H1 (cell line): ENCODE data around the gene ZNF23. TPM values are rescaled to one million over a fixed set of nuclear protein-coding genes. Genes with fewer than 3 reads are reported as not detected.

ENCODE experiments used
- CTCF ChIA-PET: fragments of 300-600 bp; sonication (Branson Sonifier 250); formaldehyde crosslinking; loops from one replicate; lab custom pipeline; 2021; ENCODE audit not compliant: partially characterized antibody; lab: Charles Lee
- POLR2A ChIA-PET: fragments of 300-600 bp; sonication (Branson Sonifier 250); formaldehyde crosslinking; loops from one replicate; lab custom pipeline; 2021; ENCODE audit warnings: inconsistent platforms; ENCODE audit not compliant: partially characterized antibody; lab: Charles Lee
- DNase-seq, 2 experiments: peaks; one replicate each; pipeline versions ENCODE4 v3.0.0 to v3.0.0-alpha.2; 2010 to 2022; ENCODE audit warnings: low spot score in 2 of 2, low read depth in 1 of 2, mixed read lengths in 1 of 2
- FAIRE-seq: peaks from 2 replicates; lab custom pipeline; 2011; peaks lifted over from hg19 to GRCh38; lab: Jason Lieb, UNC
- H2AFZ ChIP-seq: 2 replicates; pipeline ENCODE4 v1.8.1; 2012; ENCODE audit warnings: low read length, inconsistent platforms
- H2AK5ac ChIP-seq: 2 replicates; pipeline ENCODE4 v1.6.1; 2013; ENCODE audit warnings: low read depth, low read length
- H2BK120ac ChIP-seq: replicated peaks from 2 replicates; pipeline ENCODE3; 2013; ENCODE audit warnings: low read depth, low read length, inconsistent platforms
- H2BK12ac ChIP-seq: 2 replicates; pipeline ENCODE4 v1.6.1; 2013; ENCODE audit warnings: low read depth, low read length
- H2BK15ac ChIP-seq: 2 replicates; pipeline ENCODE4 v1.6.1; 2013; ENCODE audit warnings: low read length
- H2BK20ac ChIP-seq: 2 replicates; pipeline ENCODE4 v1.6.1; 2013; ENCODE audit warnings: low read length
- H2BK5ac ChIP-seq: 2 replicates; pipeline ENCODE4 v1.6.1; 2013; ENCODE audit warnings: low read depth, low read length
- H3K14ac ChIP-seq: 2 replicates; pipeline ENCODE4 v1.6.1; 2013; ENCODE audit warnings: inconsistent platforms; ENCODE audit not compliant: insufficient read length
- H3K18ac ChIP-seq: 2 replicates; pipeline ENCODE4 v1.6.1; 2013; ENCODE audit warnings: low read length; ENCODE audit errors: extremely low read depth
- H3K23ac ChIP-seq: 2 replicates; pipeline ENCODE4 v1.6.1; 2013; ENCODE audit warnings: inconsistent platforms; ENCODE audit not compliant: insufficient read length
- H3K23me2 ChIP-seq: 2 replicates; pipeline ENCODE4 v1.6.1; 2013; ENCODE audit warnings: low read depth, low read length
- H3K27ac ChIP-seq: 2 replicates; pipeline ENCODE4 v1.6.1; 2011; ENCODE audit warnings: low read depth, low read length, inconsistent platforms
- H3K27me3 ChIP-seq, 4 experiments: replicated peaks in 1 of 4; 1 replicate in 1 of 4; 2 replicates in 3 of 4; pipeline versions ENCODE4 v1.6.1 to v1.8.1; 2011 to 2013; ENCODE audit warnings: low read length in 3 of 4, mild to moderate bottlenecking in 3 of 4, inconsistent platforms in 2 of 4, mixed read lengths in 2 of 4, moderate library complexity in 1 of 4; ENCODE audit not compliant: control insufficient read depth in 3 of 4, insufficient read depth in 3 of 4; ENCODE audit errors: extremely low read depth in 1 of 4
- H3K36me3 ChIP-seq, 4 experiments: 2 replicates each; pipeline versions ENCODE4 v1.6.1 to v1.8.1; 2011 to 2013; ENCODE audit warnings: mild to moderate bottlenecking in 4 of 4, low read length in 3 of 4, moderate library complexity in 2 of 4, control low read depth in 1 of 4, inconsistent platforms in 1 of 4; ENCODE audit not compliant: insufficient read depth in 4 of 4, control insufficient read depth in 2 of 4
- H3K4ac ChIP-seq: replicated peaks from 2 replicates; pipeline ENCODE3; 2013; ENCODE audit warnings: low read length, low read depth, mixed read lengths, inconsistent platforms; ENCODE audit not compliant: insufficient read length
- H3K4me1 ChIP-seq, 4 experiments: replicated peaks in 1 of 4; 1 replicate in 1 of 4; 2 replicates in 3 of 4; pipeline versions ENCODE4 v1.6.1 to v1.8.1; 2011 to 2013; ENCODE audit warnings: low read length in 3 of 4, inconsistent platforms in 2 of 4, mixed read lengths in 1 of 4; ENCODE audit not compliant: insufficient read depth in 4 of 4, control insufficient read depth in 3 of 4
- H3K4me2 ChIP-seq, 2 experiments: 2 replicates each; pipeline versions ENCODE4 v1.6.1 to v1.8.1; 2011 to 2013; ENCODE audit warnings: low read depth in 2 of 2, low read length in 2 of 2, control low read depth in 1 of 2, inconsistent platforms in 1 of 2, mild to moderate bottlenecking in 1 of 2; ENCODE audit not compliant: insufficient read depth in 1 of 2
- H3K4me3 ChIP-seq, 4 experiments: fragments of 200-600, 300-600 bp in 1 of 4; sonication (generic), shearing (Covaris generic), sonication (Bioruptor Twin) in 1 of 4; 2 replicates each; pipeline versions ENCODE4 v1.5.1 to v1.8.1; 2011 to 2016; ENCODE audit warnings: low read length in 4 of 4, low read depth in 3 of 4, control low read depth in 2 of 4, inconsistent platforms in 2 of 4, mild to moderate bottlenecking in 2 of 4, mixed read lengths in 1 of 4, moderate library complexity in 1 of 4; ENCODE audit not compliant: insufficient read depth in 2 of 4; ENCODE audit errors: extremely low read depth in 1 of 4
- H3K56ac ChIP-seq: replicated peaks from 2 replicates; pipeline ENCODE3; 2013; ENCODE audit warnings: low read depth, mild to moderate bottlenecking, mixed read lengths, low read length, inconsistent platforms; ENCODE audit not compliant: insufficient read length
- H3K79me1 ChIP-seq: 2 replicates; pipeline ENCODE4 v1.6.1; 2013; ENCODE audit warnings: low read depth, low read length, control low read depth
- H3K79me2 ChIP-seq, 2 experiments: 2 replicates each; pipeline versions ENCODE4 v1.6.1 to v1.8.1; 2012 to 2013; ENCODE audit warnings: low read length in 2 of 2, mild to moderate bottlenecking in 2 of 2, inconsistent platforms in 1 of 2; ENCODE audit not compliant: insufficient read depth in 2 of 2, control insufficient read depth in 1 of 2
- H3K9ac ChIP-seq, 4 experiments: replicated peaks in 1 of 4; 1 replicate in 1 of 4; 2 replicates in 3 of 4; pipeline versions ENCODE4 v1.6.1 to v1.8.1; 2011 to 2013; ENCODE audit warnings: low read depth in 3 of 4, low read length in 3 of 4, control low read depth in 2 of 4, mild to moderate bottlenecking in 2 of 4, moderate library complexity in 2 of 4, inconsistent platforms in 1 of 4; ENCODE audit errors: extremely low read depth in 1 of 4
- H3K9me3 ChIP-seq, 2 experiments: 2 replicates each; pipeline versions ENCODE4 v1.6.1 to v1.8.1; 2012 to 2013; ENCODE audit warnings: mild to moderate bottlenecking in 2 of 2, moderate library complexity in 2 of 2, control low read depth in 1 of 2, inconsistent platforms in 1 of 2, low read depth in 1 of 2, low read length in 1 of 2, mixed read lengths in 1 of 2; ENCODE audit not compliant: insufficient read depth in 2 of 2
- H4K20me1 ChIP-seq, 2 experiments: replicated peaks in 1 of 2; 2 replicates each; pipeline versions ENCODE3 to v1.8.1; 2011 to 2013; ENCODE audit warnings: inconsistent platforms in 2 of 2, low read length in 2 of 2, mild to moderate bottlenecking in 1 of 2; ENCODE audit not compliant: insufficient read depth in 2 of 2, control insufficient read depth in 1 of 2
- H4K5ac ChIP-seq: 2 replicates; pipeline ENCODE4 v1.6.1; 2013; ENCODE audit warnings: low read length, low read depth, mixed read lengths, inconsistent platforms; ENCODE audit not compliant: insufficient read length
- H4K8ac ChIP-seq: 2 replicates; pipeline ENCODE4 v1.8.0; 2013; ENCODE audit warnings: mild to moderate bottlenecking, moderate library complexity, low read length, inconsistent platforms; ENCODE audit not compliant: insufficient read depth; ENCODE audit errors: extremely low read depth
- H4K91ac ChIP-seq: replicated peaks from 2 replicates; pipeline ENCODE3; 2013; ENCODE audit warnings: low read length, mixed read lengths, inconsistent platforms; ENCODE audit not compliant: insufficient read length
- CREB1 ChIP-seq: IDR thresholded peaks from 2 replicates; pipeline ENCODE4 v1.6.1; 2012; ENCODE audit warnings: inconsistent platforms
- SRF ChIP-seq: IDR thresholded peaks from 2 replicates; pipeline ENCODE4 v1.6.1; 2011; ENCODE audit warnings: mild to moderate bottlenecking, low read depth, low read length, moderate library complexity
- WGBS, 2 experiments: shearing (Covaris generic) in 1 of 2; methylation state at CpG; one replicate each; pipeline versions ENCODE4 v1.1.6 to v1.1.7; 2013 to 2015; ENCODE audit warnings: low lambda C conversion rate in 2 of 2, mixed read lengths in 2 of 2, inconsistent platforms in 1 of 2, low coverage in 1 of 2, missing lambda C conversion rate in 1 of 2; ENCODE audit not compliant: insufficient replicate concordance in 2 of 2, insufficient coverage in 1 of 2, insufficient read length in 1 of 2; ENCODE audit errors: extremely low coverage in 1 of 2, missing lambda C conversion rate in 1 of 2; 5-methylcytosine and 5-hydroxymethylcytosine counted together
- polyA plus RNA-seq, 7 experiments: library from polyadenylated mRNA; depleted of rRNA in 3 of 7; stranded (reverse) in 5 of 7; unstranded in 2 of 7; fragments of >200 nt in 5 of 7; fragments of 200-250 nt in 2 of 7; gene quantifications; 1 replicate in 5 of 7; 2 replicates in 1 of 7; 4 replicates in 1 of 7; pipeline versions ENCODE4 v1.2.1 to v1.2.3, GENCODE V29; 2011 to 2013; ENCODE audit warnings: missing spikeins in 2 of 7, mixed read lengths in 2 of 7
- total RNA-seq: library from RNA; stranded (reverse); fragmentation: NEBNext Ultra II Directional; extraction: Animal tissue kit (Norgen Biotek cat#: 25700); gene quantifications from 2 replicates; pipeline ENCODE4 v1.2.1, GENCODE V29; 2021

Gene ZNF23
- total and polyA plus RNA-seq, 2 of the 8 experiments (the other 6 are each of a cell fraction or from before 2014, with no cell fraction given): 2.4 to 10.2 TPM

GRCh38 chr16:71423016-71423415 is 39.0 kb downstream of the ZNF23 start:
- H3K56ac ChIP-seq: no peak overlapping the region
- WGBS, 2 experiments: 95% methylated on average over 2 of the region's 2 CpGs; no CpG with 5 or more reads in 1 of the 2 experiments
- no peak overlapping the region for H2AFZ ChIP-seq
- FAIRE-seq (no peak), DNase-seq (no peak)
- no peaks in the 10 kb centered on the region for H3K79me2 ChIP-seq
- no peak overlapping the region for H3K14ac ChIP-seq
- no peak overlapping the region for H3K27ac ChIP-seq
- peaks cover 0 to 5% (median 3%) of the 10 kb centered on the region in 4 experiments; a peak in 5 of 7 replicates for H3K4me1 ChIP-seq
- peaks cover 0 to 13% (median 5%) of the 10 kb centered on the region in 4 experiments; a peak in 4 of 7 replicates for H3K27me3 ChIP-seq
- H3K9ac ChIP-seq: no peak overlapping the region
- H2BK15ac ChIP-seq: no peak overlapping the region
- no peak overlapping the region for H2AK5ac ChIP-seq
- H2BK5ac ChIP-seq: no peak overlapping the region
- no peak overlapping the region for H2BK20ac ChIP-seq
- no peak overlapping the region; the same call in 1 of the 2 replicates for H4K8ac ChIP-seq
- H3K79me1 ChIP-seq: peaks cover 2% of the 10 kb centered on the region; the same call in 1 of the 2 replicates
- H4K20me1 ChIP-seq: peaks cover 0 to 3% of the 10 kb centered on the region in 2 experiments
- TF ChIP-seq SRF (no peak), CREB1 (no peak)
- no peak overlapping the region for H2BK120ac ChIP-seq
- H4K91ac ChIP-seq: no peak overlapping the region
- no peak overlapping the region for H3K4me3 ChIP-seq
- no peaks in the 10 kb centered on the region for H3K36me3 ChIP-seq
- peaks cover 5% of the 10 kb centered on the region; the same call in 1 of the 2 replicates for H3K23me2 ChIP-seq
- H3K4me2 ChIP-seq: no peak overlapping the region
- no peaks in the 10 kb centered on the region for H3K9me3 ChIP-seq
- POLR2A ChIA-PET: no interaction called here
- no peak overlapping the region for H4K5ac ChIP-seq
- H3K18ac ChIP-seq: no peak overlapping the region
- no peak overlapping the region for H2BK12ac ChIP-seq
- H3K23ac ChIP-seq: no peak overlapping the region
- no peak overlapping the region for H3K4ac ChIP-seq
- CTCF ChIA-PET: interaction anchor here (0.7 to 7.8 kb wide), 15 partner anchors 10 to 187 kb away, joined by 3 to 99 read pairs (median 4); partner anchors contain the start of gene CHST4
